ENCODE measurements around the gene DCDC1.
"Not testable (repeated sequence)": the region's sequence is repeated elsewhere in the genome, so short reads cannot be mapped to it uniquely, and the experiment has no call there.

The DCDC1 gene

DNA sequence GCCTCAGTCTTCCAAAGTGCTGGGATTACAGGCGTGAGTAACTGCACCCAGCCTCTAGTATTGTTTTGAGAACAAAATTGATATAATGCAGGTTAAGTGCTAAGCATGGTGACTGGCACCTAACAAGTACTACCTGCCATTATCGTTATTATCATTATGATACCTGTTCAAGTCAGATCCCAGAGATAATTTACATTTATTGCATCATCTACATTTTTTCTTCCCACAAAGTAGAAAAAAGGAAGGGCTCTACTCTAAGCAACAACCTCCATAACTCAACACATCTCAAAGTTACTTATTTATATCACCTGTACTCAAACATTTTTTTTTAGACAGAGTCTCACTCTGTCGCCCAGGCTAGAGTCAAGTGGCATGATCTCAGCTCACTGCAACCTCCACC is 42.1 kb downstream of the DCDC1 start:
- no peak for DNase-seq

DNA sequence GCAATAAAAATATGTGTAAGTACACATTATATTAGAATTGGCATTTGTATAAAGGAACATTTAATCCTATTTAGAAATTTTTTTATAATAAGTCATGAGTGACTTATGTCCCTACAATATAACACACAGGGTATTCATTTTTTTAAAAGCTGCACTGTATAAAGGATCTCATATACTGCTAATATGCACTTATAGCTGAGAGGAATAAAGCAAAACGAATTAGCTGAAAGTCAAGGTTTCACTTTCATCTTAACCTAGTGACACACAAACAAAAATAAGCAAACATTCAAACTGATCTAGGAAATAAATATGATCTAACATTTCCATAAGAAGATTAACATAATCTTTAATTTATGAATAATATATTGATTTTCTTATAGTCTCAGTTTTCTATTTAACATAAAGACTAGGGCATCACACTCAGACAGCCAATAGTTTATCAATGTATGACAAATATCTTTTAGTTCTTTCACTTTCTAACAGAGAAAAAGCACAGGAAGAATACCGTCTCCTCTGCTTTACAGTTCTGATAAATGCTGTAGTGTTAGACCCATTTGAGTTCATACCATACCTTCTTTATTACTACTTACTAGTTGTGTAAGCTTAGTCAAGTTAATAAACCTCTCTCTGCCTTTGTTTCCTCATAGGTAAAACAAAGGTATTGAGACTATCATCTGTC is 42.9 kb downstream of the DCDC1 start:
- DNase-seq: no peak

DNA sequence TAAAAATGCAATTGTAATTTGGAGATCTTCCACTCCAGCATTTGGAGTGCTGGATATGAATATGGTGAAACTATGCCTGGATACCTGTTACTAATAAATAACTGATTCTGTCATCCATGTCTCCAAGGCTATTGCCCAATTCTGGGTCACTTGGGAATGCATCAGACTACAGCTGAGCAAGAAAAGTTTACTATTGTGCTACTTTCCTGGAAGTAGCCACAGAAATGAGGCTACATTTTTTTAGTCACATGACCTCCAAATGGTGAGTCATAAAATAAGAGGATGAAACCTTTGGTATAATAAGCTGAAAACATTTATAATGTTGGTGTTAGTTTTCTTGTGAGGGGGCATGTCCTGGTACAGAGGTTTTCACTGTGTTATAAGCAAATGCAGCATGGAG is 44.4 kb downstream of the DCDC1 start:
- DNase-seq: no peak

- DNase-seq: no peak
Measured at GRCh38 chr11:31323145-31323544, 46.4 kb downstream of the DCDC1 start.

GRCh38 chr11:31321494-31321893 is 48.0 kb downstream of the DCDC1 start:
- not testable (repeated sequence) for DNase-seq

GRCh38 chr11:31303644-31304180 is 65.8 kb downstream of the DCDC1 start:
- no peak for DNase-seq

- DNase-seq: no peak
Measured at GRCh38 chr11:31301549-31302510, 67.7 kb downstream of the DCDC1 start.

GRCh38 chr11:31295308-31295707 is 74.2 kb downstream of the DCDC1 start:
- DNase-seq: no peak

DNA sequence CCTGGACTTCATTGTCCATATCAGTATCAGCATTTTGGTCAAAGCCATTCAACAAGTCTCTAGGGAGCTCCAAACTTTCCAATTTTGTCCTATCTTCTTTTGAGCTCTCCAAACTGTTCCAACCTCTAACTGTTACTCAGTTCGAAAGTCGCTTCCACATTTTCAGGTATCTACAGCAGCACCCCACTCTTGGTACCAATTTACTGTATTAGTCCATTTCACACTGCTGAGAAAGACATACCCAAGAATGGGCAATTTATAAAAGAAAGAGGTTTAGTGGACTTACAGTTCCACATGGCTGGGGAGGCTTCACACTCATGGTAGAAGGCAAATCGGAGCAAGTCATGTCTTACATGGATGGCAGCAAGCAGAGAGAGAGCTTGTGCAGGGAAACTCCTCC is 96.0 kb downstream of the DCDC1 start:
- DNase-seq: not testable (repeated sequence)

- DNase-seq: no peak
Measured at GRCh38 chr11:31267720-31268119, 101.8 kb downstream of the DCDC1 start.

DNA sequence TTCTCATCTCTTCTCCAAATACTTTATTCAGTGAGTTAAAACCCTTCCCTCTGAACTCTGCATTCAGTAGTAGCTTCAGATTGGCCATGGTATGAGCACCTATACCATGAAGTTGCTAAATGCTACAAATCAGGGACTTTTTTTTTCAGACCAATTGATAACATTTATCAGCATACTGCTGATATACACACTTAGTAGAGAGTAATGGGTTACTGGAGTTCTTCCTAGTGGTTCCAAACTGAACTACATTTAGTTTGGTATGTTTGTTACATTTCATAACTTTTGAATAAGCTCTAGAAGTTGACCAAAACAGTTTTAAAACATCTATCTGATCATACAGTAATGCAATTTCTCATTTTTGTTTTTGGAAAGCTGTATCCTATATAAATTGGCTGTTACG is 104.7 kb downstream of the DCDC1 start:
- no peak for DNase-seq

GRCh38 chr11:31262761-31263160 is 106.8 kb downstream of the DCDC1 start:
- DNase-seq: no peak

DNA sequence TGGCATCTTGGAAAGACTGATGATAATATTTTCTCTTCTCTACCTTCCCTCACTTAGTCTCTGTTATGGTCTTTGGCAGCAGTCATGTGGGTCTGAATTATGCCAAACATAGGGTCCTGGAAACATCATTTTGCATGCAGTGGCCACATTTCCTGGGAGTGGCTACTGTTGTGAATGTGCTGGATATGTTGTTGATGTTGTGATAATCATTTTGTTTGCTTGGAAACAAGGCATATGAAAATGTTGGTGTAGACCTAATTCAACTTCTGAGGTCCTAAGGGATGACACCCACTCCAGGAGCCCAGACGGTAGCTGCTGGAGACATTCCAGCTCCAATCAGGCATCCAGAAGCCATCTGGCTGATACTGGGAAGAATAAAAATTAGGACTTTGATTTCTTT is 109.7 kb downstream of the DCDC1 start:
- no peak for DNase-seq

DNA sequence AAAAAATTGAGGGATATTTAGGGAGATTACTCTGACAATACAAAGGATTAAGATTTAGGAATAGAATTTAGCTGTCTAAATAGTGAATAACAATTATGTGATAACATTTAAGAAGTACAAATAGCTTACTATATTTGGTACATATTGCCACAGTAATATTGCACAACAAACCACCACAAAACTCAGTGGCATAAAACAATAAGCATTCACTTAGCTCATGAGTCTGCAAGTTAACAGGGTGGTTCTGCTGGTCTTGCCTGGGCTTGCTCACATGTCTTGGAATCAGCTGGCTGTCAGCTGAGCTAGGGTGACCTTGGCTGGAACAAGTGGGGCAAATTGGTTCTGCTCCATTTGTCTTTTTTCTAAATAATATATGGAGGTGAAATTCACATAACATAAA is 115.1 kb downstream of the DCDC1 start:
- DNase-seq: no peak

DNA sequence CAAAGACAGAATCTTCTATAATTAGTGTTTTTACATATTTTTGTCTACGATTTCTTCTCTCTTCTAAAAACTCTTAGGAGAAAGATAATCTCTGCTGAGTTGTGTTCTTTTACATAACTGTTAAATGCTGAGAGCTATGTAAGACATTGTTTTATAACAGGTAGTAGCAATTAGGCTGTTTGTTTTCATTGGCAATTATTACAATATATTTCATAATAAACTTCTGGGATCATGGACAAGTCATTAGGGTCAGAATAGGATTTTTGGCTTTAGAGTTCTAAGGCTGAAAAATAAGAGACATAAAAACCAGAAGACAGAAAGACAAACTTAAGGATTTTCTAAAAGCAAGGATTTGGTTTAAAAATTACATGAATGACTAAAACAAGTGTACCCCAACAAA is 120.8 kb downstream of the DCDC1 start:
- no peak for DNase-seq

- no peak for DNase-seq
Measured at GRCh38 chr11:31247321-31247720, 122.2 kb downstream of the DCDC1 start.

GRCh38 chr11:31246451-31247165 is 122.9 kb downstream of the DCDC1 start:
- no peak for DNase-seq

DNA sequence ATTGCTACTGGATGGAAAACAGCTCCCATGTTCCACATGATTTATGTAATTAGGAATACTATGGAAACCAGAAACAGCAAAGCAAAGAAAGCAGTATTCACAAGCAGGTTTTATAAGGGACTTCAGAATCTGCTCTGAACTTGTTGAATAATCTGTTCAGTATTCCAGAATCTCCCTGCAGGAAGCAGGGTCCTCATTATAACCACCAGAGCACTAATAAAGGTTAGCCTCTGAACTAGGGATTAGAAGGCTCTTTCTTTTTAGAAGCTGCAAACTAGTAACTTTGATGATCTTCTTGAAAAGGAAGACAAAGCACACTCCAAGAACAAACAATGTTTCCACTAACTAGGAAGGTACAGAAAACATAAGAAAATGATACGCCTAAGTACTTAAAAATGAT is 125.8 kb downstream of the DCDC1 start:
- no peak for DNase-seq

- DNase-seq: peak; percentile 1
Measured at GRCh38 chr11:31240340-31240904, 129.1 kb downstream of the DCDC1 start.

- DNase-seq: no peak
Measured at GRCh38 chr11:31237819-31238760, 131.4 kb downstream of the DCDC1 start.

DNA sequence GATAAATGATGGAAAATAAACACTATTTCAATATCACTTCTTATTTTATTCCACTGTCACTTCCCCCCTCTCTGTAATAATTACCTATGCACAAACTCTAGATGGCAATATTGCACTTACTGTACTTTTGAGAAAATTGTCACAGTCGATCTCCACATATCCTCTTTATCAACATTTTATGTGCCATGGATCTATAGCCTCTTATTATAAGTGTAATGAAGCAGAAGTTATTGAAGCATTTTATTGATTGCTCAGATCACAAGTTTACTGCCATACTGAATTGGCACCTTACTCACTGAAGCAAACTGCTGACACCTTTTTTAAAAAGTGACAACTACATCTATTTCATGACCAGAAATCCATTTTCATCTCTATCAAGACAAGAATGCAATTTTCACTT is 133.4 kb downstream of the DCDC1 start:
- DNase-seq: peak; percentile 1

DNA sequence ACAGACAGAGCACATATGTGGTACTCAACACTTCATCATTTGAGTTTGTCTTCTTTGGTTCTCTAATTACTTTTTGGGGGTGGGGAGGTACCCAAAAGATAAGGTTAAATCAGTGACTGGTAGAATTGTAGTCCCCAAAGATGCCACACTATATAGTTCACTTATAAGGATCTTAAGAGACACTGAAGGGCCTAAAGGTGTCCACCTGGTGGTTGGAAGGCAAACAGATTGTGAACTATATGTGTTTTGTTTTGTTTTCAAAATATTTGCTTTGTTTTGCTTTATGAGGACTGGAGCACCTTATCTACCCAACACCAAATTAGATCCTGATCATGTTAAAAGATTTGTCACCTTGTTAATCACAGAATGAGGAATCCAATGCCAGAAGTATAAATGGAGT is 136.1 kb downstream of the DCDC1 start:
- no peak for DNase-seq
